SK-N-SH treated with all-trans-retinoic acid at 6 μM for 48 hours (cell line): Measurements from ENCODE around the gene ZNF326.

ENCODE experiments used
- ATAC-seq: fragments of 200-7000 bp; cut with Tn5 transposase; 3 replicates; pipeline ENCODE4 v1.9.1; 2020; ENCODE audit warnings: mild to moderate bottlenecking, moderate library complexity
- ARNTL ChIP-seq: fragments of 450-650 bp; formaldehyde crosslinking; IDR thresholded peaks from 2 replicates; pipeline ENCODE4 v1.5.0; 2020; ENCODE audit warnings: low read depth, mild to moderate bottlenecking, moderate library complexity, borderline replicate concordance
- BACH2 ChIP-seq: fragments of 250-450 bp; sonication (Bioruptor Pico); IDR thresholded peaks from 2 replicates; pipeline ENCODE4 v1.9.0; 2021; ENCODE audit warnings: mild to moderate bottlenecking, borderline replicate concordance
- CSDC2 ChIP-seq: fragments of 250-450 bp; sonication (Bioruptor Pico); IDR thresholded peaks from 2 replicates; pipeline ENCODE4 v1.5.0; 2020; ENCODE audit warnings: mild to moderate bottlenecking, moderate library complexity
- ESRRG ChIP-seq: fragments of 250-450 bp; sonication (Bioruptor Pico); IDR thresholded peaks from 2 replicates; pipeline ENCODE4 v1.6.1; 2021; ENCODE audit warnings: mild to moderate bottlenecking
- OSR1 ChIP-seq: fragments of 250-450 bp; sonication (Bioruptor Pico); IDR thresholded peaks from 2 replicates; pipeline ENCODE4 v1.8.0; 2022; ENCODE audit warnings: moderate library complexity, mild to moderate bottlenecking, inconsistent platforms
- PPARA ChIP-seq: fragments of 250-450 bp; sonication (Bioruptor Pico); IDR thresholded peaks from 2 replicates; pipeline ENCODE4 v1.5.0; 2020; ENCODE audit warnings: mild to moderate bottlenecking, borderline replicate concordance
- SNAI2 ChIP-seq: fragments of 250-450 bp; sonication (Bioruptor Pico); IDR thresholded peaks from 2 replicates; pipeline ENCODE4 v1.5.0; 2020; ENCODE audit warnings: mild to moderate bottlenecking, moderate library complexity
- TCF4 ChIP-seq: fragments of 250-450 bp; sonication (Bioruptor Pico); IDR thresholded peaks from 2 replicates; pipeline ENCODE4 v1.8.0; 2021; ENCODE audit warnings: mild to moderate bottlenecking, moderate library complexity, borderline replicate concordance
- TOX ChIP-seq: fragments of 250-450 bp; sonication (Bioruptor Pico); IDR thresholded peaks from 2 replicates; pipeline ENCODE4 v1.8.0; 2021; ENCODE audit warnings: mild to moderate bottlenecking, moderate library complexity, borderline replicate concordance
- ZC3H10 ChIP-seq: fragments of 250-450 bp; sonication (Bioruptor Pico); IDR thresholded peaks from 2 replicates; pipeline ENCODE4 v1.5.1; 2021; ENCODE audit warnings: mild to moderate bottlenecking, moderate library complexity
- ZFP3 ChIP-seq: fragments of 250-450 bp; sonication (Bioruptor Pico); IDR thresholded peaks from 2 replicates; pipeline ENCODE4 v1.5.0; 2020; ENCODE audit warnings: mild to moderate bottlenecking, moderate library complexity
- ZFP30 ChIP-seq: fragments of 450-650 bp; formaldehyde crosslinking; IDR thresholded peaks from 2 replicates; pipeline ENCODE4 v1.5.0; 2022; ENCODE audit warnings: mild to moderate bottlenecking, moderate library complexity
- ZNF565 ChIP-seq: fragments of 450-650 bp; formaldehyde crosslinking; conservative IDR thresholded peaks from 2 replicates; pipeline ENCODE4 v1.5.0; 2020; ENCODE audit warnings: low read depth, mild to moderate bottlenecking, moderate library complexity
- ZNF70 ChIP-seq: fragments of 450-650 bp; formaldehyde crosslinking; IDR thresholded peaks from 2 replicates; pipeline ENCODE4 v1.5.0; 2020; ENCODE audit warnings: mild to moderate bottlenecking, moderate library complexity
- ZNF8 ChIP-seq: fragments of 450-650 bp; formaldehyde crosslinking; IDR thresholded peaks from 2 replicates; pipeline ENCODE4 v1.5.0; 2020; ENCODE audit warnings: mild to moderate bottlenecking, moderate library complexity
- TF ChIP-seq, protein P1 (sequence below): fragments of 250-450 bp; sonication (Bioruptor Pico); IDR thresholded peaks from 2 replicates; pipeline ENCODE4 v1.5.1; 2020; ENCODE audit warnings: low read depth, mild to moderate bottlenecking, moderate library complexity
- TF ChIP-seq, protein P2 (sequence below): fragments of 250-450 bp; sonication (Bioruptor Pico); IDR thresholded peaks from 2 replicates; pipeline ENCODE4 v1.8.0; 2021; ENCODE audit warnings: low read depth, mild to moderate bottlenecking, moderate library complexity, borderline replicate concordance
- TF ChIP-seq, protein P3 (sequence below): fragments of 250-450 bp; sonication (Bioruptor Pico); IDR thresholded peaks from 2 replicates; pipeline ENCODE4 v1.5.1; 2021; ENCODE audit warnings: mild to moderate bottlenecking, moderate library complexity
- TF ChIP-seq, protein P4 (sequence below): fragments of 250-450 bp; sonication (Bioruptor Pico); IDR thresholded peaks from 2 replicates; pipeline ENCODE4 v1.5.0; 2020; ENCODE audit warnings: mild to moderate bottlenecking, moderate library complexity

ZNF326 gene

DNA sequence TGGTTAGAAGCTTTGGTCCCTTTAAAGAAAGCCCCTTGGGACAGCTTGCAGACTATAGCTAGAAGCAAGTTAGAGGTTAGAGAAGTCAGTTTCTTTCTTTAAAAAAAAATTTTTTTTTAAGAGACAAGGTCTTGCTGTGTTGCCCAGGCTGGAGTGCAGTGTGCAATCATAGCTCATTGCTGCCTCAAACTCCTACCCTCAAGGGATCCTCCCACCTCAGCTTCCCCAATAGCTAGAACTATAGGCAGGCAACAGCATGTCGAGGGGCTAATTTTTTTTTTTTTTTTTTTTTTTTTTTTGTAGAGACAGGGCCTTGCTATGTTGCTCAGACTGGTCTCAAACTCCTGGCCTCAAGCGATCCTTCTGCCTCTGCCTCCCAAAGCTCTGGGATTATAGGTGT, 44.2 kb upstream of the ZNF326 start:
- TF ChIP-seq CSDC2 (CRISPR knock-in tag) (no peak), ZNF565 (CRISPR knock-in tag) (no peak), TOX (CRISPR knock-in tag) (no peak), PPARA (CRISPR knock-in tag) (no peak), OSR1 (no peak), ARNTL (CRISPR knock-in tag) (no peak), ZC3H10 (CRISPR knock-in tag) (no peak), ZFP30 (no peak), ESRRG (CRISPR knock-in tag) (no peak), TCF4 (CRISPR knock-in tag) (no peak), ZNF70 (CRISPR knock-in tag) (no peak), SNAI2 (CRISPR knock-in tag) (no peak)
- TF ChIP-seq, protein P1, sequence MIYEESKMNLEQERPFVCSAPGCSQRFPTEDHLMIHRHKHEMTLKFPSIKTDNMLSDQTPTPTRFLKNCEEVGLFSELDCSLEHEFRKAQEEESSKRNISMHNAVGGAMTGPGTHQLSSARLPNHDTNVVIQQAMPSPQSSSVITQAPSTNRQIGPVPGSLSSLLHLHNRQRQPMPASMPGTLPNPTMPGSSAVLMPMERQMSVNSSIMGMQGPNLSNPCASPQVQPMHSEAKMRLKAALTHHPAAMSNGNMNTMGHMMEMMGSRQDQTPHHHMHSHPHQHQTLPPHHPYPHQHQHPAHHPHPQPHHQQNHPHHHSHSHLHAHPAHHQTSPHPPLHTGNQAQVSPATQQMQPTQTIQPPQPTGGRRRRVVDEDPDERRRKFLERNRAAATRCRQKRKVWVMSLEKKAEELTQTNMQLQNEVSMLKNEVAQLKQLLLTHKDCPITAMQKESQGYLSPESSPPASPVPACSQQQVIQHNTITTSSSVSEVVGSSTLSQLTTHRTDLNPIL, result no peak
- TF ChIP-seq, protein P2, sequence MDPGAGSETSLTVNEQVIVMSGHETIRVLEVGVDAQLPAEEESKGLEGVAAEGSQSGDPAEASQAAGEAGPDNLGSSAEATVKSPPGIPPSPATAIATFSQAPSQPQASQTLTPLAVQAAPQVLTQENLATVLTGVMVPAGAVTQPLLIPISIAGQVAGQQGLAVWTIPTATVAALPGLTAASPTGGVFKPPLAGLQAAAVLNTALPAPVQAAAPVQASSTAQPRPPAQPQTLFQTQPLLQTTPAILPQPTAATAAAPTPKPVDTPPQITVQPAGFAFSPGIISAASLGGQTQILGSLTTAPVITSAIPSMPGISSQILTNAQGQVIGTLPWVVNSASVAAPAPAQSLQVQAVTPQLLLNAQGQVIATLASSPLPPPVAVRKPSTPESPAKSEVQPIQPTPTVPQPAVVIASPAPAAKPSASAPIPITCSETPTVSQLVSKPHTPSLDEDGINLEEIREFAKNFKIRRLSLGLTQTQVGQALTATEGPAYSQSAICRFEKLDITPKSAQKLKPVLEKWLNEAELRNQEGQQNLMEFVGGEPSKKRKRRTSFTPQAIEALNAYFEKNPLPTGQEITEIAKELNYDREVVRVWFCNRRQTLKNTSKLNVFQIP (CRISPR knock-in tag), result no peak
- no peak for ATAC-seq

DNA sequence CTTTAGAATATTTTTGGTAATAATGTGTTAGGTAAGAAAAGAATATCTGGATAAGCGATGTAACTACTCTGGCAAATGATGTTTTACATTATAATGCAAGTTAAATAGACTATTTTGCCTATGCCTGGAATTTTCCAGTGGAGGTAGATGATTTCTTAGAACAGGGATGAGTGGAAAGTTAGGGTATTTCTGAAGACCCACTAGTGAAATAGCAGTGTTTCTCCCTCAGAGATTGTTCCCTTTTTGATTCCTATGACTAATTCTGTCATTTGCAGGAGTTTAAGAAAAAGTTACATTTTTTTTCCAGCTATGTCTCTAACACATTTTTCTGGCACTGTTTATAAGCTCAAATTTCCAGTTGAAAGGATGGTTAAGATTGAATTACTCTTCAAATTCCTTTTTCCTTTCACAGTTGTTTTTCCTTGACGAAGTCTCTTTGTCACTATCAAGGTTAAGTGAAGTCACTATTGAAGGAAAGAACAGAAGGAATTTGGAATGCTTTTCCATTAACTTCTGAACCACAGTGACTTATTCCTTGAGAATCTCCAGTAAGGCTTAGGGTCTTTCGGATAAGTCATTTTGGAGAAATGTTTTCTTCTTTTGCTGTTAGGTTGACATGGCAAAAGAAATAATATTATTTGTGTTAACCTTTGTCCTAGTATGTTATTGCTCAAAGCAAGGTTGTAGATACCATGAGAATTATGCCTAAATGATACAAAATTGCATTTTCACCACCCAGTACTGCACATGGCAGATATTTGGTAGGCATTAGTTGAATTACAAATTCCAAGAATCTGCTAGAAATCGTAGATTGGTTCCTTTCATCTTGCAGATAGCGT, 42.9 kb upstream of the ZNF326 start:
- ATAC-seq, result peak; percentile 79
- TF ChIP-seq ZFP3 (CRISPR knock-in tag) (no peak), ZC3H10 (CRISPR knock-in tag) (peak; percentile 71; the same call in 1 of the 2 replicates), OSR1 (0 out of 2 replicates have a peak, but pooled peaks have one; percentile 38), ZNF565 (CRISPR knock-in tag) (no peak), ZNF70 (CRISPR knock-in tag) (no peak), TCF4 (CRISPR knock-in tag) (no peak), BACH2 (no peak), TOX (CRISPR knock-in tag) (peak; percentile 79; the same call in 1 of the 2 replicates), ZFP30 (no peak)
- TF ChIP-seq, protein P1, result no peak
- TF ChIP-seq, protein P3, sequence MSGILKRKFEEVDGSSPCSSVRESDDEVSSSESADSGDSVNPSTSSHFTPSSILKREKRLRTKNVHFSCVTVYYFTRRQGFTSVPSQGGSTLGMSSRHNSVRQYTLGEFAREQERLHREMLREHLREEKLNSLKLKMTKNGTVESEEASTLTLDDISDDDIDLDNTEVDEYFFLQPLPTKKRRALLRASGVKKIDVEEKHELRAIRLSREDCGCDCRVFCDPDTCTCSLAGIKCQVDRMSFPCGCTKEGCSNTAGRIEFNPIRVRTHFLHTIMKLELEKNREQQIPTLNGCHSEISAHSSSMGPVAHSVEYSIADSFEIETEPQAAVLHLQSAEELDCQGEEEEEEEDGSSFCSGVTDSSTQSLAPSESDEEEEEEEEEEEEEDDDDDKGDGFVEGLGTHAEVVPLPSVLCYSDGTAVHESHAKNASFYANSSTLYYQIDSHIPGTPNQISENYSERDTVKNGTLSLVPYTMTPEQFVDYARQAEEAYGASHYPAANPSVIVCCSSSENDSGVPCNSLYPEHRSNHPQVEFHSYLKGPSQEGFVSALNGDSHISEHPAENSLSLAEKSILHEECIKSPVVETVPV (CRISPR knock-in tag), result no peak

DNA sequence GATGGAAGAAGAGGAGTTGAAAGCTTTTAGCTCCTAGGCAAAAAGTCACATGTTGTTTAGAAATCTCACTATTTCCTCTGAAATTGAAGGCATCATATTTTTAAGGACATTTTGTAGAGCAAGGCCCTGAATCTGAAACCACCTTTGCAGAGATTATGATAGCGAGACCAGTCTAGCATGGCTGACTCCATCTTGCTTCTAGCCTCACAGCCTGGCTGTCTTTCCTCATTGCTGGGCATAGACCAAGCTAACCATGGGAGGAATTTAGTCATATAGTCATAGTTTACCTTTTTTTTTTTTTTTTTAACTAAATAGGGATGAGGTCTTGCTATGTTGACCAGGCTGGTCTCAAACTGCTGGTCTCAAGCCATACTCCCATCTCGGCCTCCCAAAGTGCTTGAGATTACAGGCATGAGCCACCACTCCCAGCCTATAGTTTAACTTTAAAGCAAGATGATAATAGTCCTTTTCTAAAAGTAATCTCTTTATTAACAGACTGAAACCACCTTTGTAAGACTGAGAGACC, 42.2 kb upstream of the ZNF326 start:
- TF ChIP-seq CSDC2 (CRISPR knock-in tag), result peak; percentile 85; the same call in 1 of the 2 replicates
- 0 out of 2 replicates have a peak, but pooled peaks have one; percentile 54 for TF ChIP-seq OSR1
- no peak for TF ChIP-seq ZNF8 (CRISPR knock-in tag)
- ATAC-seq, result peak; percentile 7; the same call in 1 of the 3 replicates

DNA sequence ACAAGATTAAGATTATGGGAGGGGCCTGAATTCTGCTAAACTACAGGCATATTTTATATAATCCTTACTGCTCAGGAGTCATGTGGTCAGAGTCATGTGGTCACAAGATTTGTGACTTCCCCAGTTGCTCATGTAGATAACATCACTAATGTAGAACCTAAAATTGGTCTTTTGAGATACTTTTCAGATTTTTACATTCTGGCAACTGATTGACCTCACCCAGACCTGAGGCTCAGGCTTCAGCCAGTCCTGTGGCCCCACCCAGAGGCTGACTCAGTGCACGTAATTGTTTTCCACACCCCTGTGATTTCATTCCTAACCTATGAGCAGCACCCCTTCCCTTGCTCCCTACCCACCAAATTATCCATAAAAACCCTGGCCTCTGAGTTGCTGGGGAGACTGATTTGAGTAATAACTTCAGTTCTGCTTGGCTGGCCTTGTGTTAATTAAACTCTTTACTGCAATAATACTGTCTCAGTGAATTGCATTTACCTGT, 41.7 kb upstream of the ZNF326 start:
- ATAC-seq, result peak; percentile 89
- TF ChIP-seq, protein P1, result no peak
- TF ChIP-seq PPARA (CRISPR knock-in tag) (no peak), ARNTL (CRISPR knock-in tag) (no peak), CSDC2 (CRISPR knock-in tag) (no peak), ZFP30 (no peak), TCF4 (CRISPR knock-in tag) (no peak), ZNF8 (CRISPR knock-in tag) (no peak)
- TF ChIP-seq, protein P2 (CRISPR knock-in tag), result no peak
- TF ChIP-seq, protein P4, sequence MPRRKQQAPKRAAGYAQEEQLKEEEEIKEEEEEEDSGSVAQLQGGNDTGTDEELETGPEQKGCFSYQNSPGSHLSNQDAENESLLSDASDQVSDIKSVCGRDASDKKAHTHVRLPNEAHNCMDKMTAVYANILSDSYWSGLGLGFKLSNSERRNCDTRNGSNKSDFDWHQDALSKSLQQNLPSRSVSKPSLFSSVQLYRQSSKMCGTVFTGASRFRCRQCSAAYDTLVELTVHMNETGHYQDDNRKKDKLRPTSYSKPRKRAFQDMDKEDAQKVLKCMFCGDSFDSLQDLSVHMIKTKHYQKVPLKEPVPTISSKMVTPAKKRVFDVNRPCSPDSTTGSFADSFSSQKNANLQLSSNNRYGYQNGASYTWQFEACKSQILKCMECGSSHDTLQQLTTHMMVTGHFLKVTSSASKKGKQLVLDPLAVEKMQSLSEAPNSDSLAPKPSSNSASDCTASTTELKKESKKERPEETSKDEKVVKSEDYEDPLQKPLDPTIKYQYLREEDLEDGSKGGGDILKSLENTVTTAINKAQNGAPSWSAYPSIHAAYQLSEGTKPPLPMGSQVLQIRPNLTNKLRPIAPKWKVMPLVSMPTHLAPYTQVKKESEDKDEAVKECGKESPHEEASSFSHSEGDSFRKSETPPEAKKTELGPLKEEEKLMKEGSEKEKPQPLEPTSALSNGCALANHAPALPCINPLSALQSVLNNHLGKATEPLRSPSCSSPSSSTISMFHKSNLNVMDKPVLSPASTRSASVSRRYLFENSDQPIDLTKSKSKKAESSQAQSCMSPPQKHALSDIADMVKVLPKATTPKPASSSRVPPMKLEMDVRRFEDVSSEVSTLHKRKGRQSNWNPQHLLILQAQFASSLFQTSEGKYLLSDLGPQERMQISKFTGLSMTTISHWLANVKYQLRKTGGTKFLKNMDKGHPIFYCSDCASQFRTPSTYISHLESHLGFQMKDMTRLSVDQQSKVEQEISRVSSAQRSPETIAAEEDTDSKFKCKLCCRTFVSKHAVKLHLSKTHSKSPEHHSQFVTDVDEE (CRISPR knock-in tag), result no peak
